GM21526 (cell line): Measurements from ENCODE around the gene GAMT.

Experiments
- ATAC-seq: cut with Tn5 transposase; IDR thresholded peaks from one replicate; pipeline ENCODE4 v1.9.1; 2021; ENCODE audit warnings: moderate library complexity; ENCODE audit not compliant: unreplicated experiment, low FRiP score

Gene GAMT

GRCh38 chr19:1434040-1434366 lies 32.7 kb upstream of the GAMT start:
- ATAC-seq = no peak

- ATAC-seq = no peak
Observed at GRCh38 chr19:1433119-1434039, 32.0 kb upstream of the GAMT start.

GRCh38 chr19:1432507-1432887 lies 31.2 kb upstream of the GAMT start:
- no peak for ATAC-seq

GRCh38 chr19:1431759-1432506 lies 30.6 kb upstream of the GAMT start:
- no peak for ATAC-seq

- ATAC-seq = no peak
Observed at GRCh38 chr19:1430246-1430645, 28.9 kb upstream of the GAMT start.

GRCh38 chr19:1429750-1430149 lies 28.4 kb upstream of the GAMT start:
- no peak for ATAC-seq

GRCh38 chr19:1428738-1429391 lies 27.5 kb upstream of the GAMT start:
- no peak for ATAC-seq

- no peak for ATAC-seq
Observed at GRCh38 chr19:1427221-1427920, 26.0 kb upstream of the GAMT start.

GRCh38 chr19:1426736-1427135 lies 25.4 kb upstream of the GAMT start:
- ATAC-seq = no peak

- no peak for ATAC-seq
Observed at GRCh38 chr19:1425902-1426301, 24.6 kb upstream of the GAMT start.

GRCh38 chr19:1425102-1425837 lies 23.9 kb upstream of the GAMT start:
- ATAC-seq = no peak

- no peak for ATAC-seq
Observed at GRCh38 chr19:1424192-1424955, 23.0 kb upstream of the GAMT start.

GRCh38 chr19:1423436-1424191 lies 22.3 kb upstream of the GAMT start:
- no peak for ATAC-seq

GRCh38 chr19:1422943-1423342 lies 21.6 kb upstream of the GAMT start:
- ATAC-seq = no peak

GRCh38 chr19:1422360-1422759 lies 21.0 kb upstream of the GAMT start:
- ATAC-seq = no peak

GRCh38 chr19:1421958-1422305 lies 20.6 kb upstream of the GAMT start:
- ATAC-seq = no peak

GRCh38 chr19:1421218-1421957 lies 20.0 kb upstream of the GAMT start:
- ATAC-seq = no peak

- no peak for ATAC-seq
Observed at GRCh38 chr19:1420590-1420989, 19.2 kb upstream of the GAMT start.
